Tibial nerve (tissue), 4 donors: ENCODE data around the gene HLA-DOA. TPM values are rescaled to one million over a fixed set of nuclear protein-coding genes. Genes with fewer than 3 reads are reported as not detected.

Experiments
- DNase-seq, 2 donors: peaks; one replicate each; pipeline ENCODE4 v3.0.0-alpha.2; 2019; ENCODE audit warnings: low spot score in 2 of 2
- H3K27ac ChIP-seq, 4 donors: fragments of 200-600 bp; sonication (generic) in 3 of 4; one replicate each; pipeline ENCODE4 v1.5.1; 2017 to 2019; ENCODE audit warnings: mild to moderate bottlenecking in 1 of 4
- H3K27me3 ChIP-seq, 2 donors: fragments of 200-600 bp; sonication (generic) in 1 of 2; one replicate each; pipeline versions ENCODE4 v1.5.1 to v1.6.0; 2017 to 2019
- H3K36me3 ChIP-seq, 3 donors: fragments of 200-600 bp; sonication (generic); one replicate each; pipeline ENCODE4 v1.5.1; 2018 to 2019
- H3K4me1 ChIP-seq, 4 donors: fragments of 200-600 bp; sonication (generic) in 3 of 4; one replicate each; pipeline ENCODE4 v1.5.1; 2017 to 2019
- H3K4me3 ChIP-seq, 4 donors: fragments of 200-600 bp; sonication (generic) in 3 of 4; one replicate each; pipeline ENCODE4 v1.5.1; 2017 to 2019; ENCODE audit warnings: mild to moderate bottlenecking in 1 of 4, moderate library complexity in 1 of 4
- H3K9me3 ChIP-seq, 4 donors: fragments of 200-600 bp; sonication (generic) in 3 of 4; one replicate each; pipeline ENCODE4 v1.5.1; 2017 to 2019
- CTCF ChIP-seq, 5 experiments: fragments of 200-600 bp in 3 of 5; fragments of 450-650 bp in 2 of 5; sonication (generic) in 3 of 5; IDR thresholded peaks; one replicate each; pipeline ENCODE4 v1.5.1; 2016 to 2019; ENCODE audit warnings: antibody characterized with exemption in 5 of 5, mild to moderate bottlenecking in 3 of 5, moderate library complexity in 2 of 5
- EP300 ChIP-seq, 2 donors: sonication (generic); formaldehyde crosslinking; IDR thresholded peaks; one replicate each; pipeline ENCODE4 v1.6.1; 2017; ENCODE audit warnings: antibody characterized with exemption in 2 of 2, mild to moderate bottlenecking in 1 of 2
- POLR2A ChIP-seq, 2 donors: fragments of 450-650 bp; IDR thresholded peaks; one replicate each; pipeline ENCODE4 v1.6.1; 2017; ENCODE audit warnings: antibody characterized with exemption in 2 of 2, mild to moderate bottlenecking in 2 of 2, moderate library complexity in 2 of 2
- WGBS, 2 donors: methylation state at CpG; one replicate each; pipeline ENCODE4 v1.1.5; 2018; 5-methylcytosine and 5-hydroxymethylcytosine counted together
- total RNA-seq, 4 donors: library from RNA; depleted of rRNA; stranded (reverse); fragments of >200 nt; gene quantifications; one replicate each; pipeline ENCODE4 v1.1.0, GENCODE V29; 2016

The HLA-DOA gene
- total RNA-seq, 4 donors from 2014 or later: 3.0 to 17.7 (median 8.4) TPM

GRCh38 chr6:32982702-32983492 lies 26.5 kb downstream of the HLA-DOA start:
- no peaks in the 10 kb centered on the region for H3K27me3 ChIP-seq
- H3K4me3 ChIP-seq: no peak overlapping the region
- no peak for TF ChIP-seq POLR2A (IDR thresholded peaks at IDR 0.05)
- TF ChIP-seq EP300 (IDR thresholded peaks at IDR 0.05): no peak
- no peak for DNase-seq
- peaks cover 0 to 48% (median 8%) of the 10 kb centered on the region in 4 donors for H3K4me1 ChIP-seq
- H3K9me3 ChIP-seq: no peaks in the 10 kb centered on the region
- peak overlapping the region in 2 of 4 donors; percentile 25 to 26 for H3K27ac ChIP-seq
- WGBS, 2 donors: 33 to 47% methylated on average over 6 of the region's 6 CpGs
- peaks cover 5 to 42% (median 23%) of the 10 kb centered on the region in 3 donors for H3K36me3 ChIP-seq

GRCh38 chr6:32982084-32982701 lies 27.2 kb downstream of the HLA-DOA start:
- Histone ChIP-seq H3K27me3 (no peaks in the 10 kb centered on the region), H3K9me3 (no peaks in the 10 kb centered on the region), H3K27ac (peak overlapping the region in 2 of 4 donors; percentile 25 to 26), H3K4me1 (peaks cover 0 to 55% (median 12%) of the 10 kb centered on the region in 4 donors), H3K4me3 (no peak overlapping the region), H3K36me3 (peaks cover 5 to 49% (median 26%) of the 10 kb centered on the region in 3 donors)
- TF ChIP-seq EP300 (IDR thresholded peaks at IDR 0.05) (no peak), POLR2A (IDR thresholded peaks at IDR 0.05) (no peak), CTCF (IDR thresholded peaks at IDR 0.05) (no peak)
- no peak for DNase-seq
- 49 to 58% methylated on average over 8 of the region's 8 CpGs for WGBS, 2 donors

DNA sequence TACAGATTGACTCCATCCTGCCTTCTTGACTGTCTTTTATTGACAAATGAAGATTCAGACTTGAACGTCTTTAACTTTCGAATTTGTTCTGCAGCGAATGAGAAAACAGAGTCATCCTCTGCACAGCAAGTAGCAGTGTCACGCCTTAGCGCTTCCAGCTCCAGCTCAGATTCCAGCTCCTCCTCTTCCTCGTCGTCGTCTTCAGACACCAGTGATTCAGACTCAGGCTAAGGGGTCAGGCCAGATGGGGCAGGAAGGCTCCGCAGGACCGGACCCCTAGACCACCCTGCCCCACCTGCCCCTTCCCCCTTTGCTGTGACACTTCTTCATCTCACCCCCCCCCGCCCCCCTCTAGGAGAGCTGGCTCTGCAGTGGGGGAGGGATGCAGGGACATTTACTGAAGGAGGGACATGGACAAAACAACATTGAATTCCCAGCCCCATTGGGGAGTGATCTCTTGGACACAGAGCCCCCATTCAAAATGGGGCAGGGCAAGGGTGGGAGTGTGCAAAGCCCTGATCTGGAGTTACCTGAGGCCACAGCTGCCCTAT lies 28.8 kb downstream of the HLA-DOA start:
- TF ChIP-seq POLR2A (IDR thresholded peaks at IDR 0.05) (no peak), EP300 (IDR thresholded peaks at IDR 0.05) (no peak), CTCF (IDR thresholded peaks at IDR 0.05) (no peak)
- Histone ChIP-seq H3K27ac (peak overlapping the region in 1 of 4 donors; percentile 2), H3K27me3 (no peaks in the 10 kb centered on the region), H3K4me3 (no peak overlapping the region), H3K36me3 (peaks cover 9 to 66% (median 41%) of the 10 kb centered on the region in 3 donors), H3K4me1 (peaks cover 3 to 71% (median 24%) of the 10 kb centered on the region in 4 donors), H3K9me3 (no peaks in the 10 kb centered on the region)
- no peak for DNase-seq
- 57 to 68% methylated on average over 10 to 11 of the region's 11 CpGs for WGBS, 2 donors

DNA sequence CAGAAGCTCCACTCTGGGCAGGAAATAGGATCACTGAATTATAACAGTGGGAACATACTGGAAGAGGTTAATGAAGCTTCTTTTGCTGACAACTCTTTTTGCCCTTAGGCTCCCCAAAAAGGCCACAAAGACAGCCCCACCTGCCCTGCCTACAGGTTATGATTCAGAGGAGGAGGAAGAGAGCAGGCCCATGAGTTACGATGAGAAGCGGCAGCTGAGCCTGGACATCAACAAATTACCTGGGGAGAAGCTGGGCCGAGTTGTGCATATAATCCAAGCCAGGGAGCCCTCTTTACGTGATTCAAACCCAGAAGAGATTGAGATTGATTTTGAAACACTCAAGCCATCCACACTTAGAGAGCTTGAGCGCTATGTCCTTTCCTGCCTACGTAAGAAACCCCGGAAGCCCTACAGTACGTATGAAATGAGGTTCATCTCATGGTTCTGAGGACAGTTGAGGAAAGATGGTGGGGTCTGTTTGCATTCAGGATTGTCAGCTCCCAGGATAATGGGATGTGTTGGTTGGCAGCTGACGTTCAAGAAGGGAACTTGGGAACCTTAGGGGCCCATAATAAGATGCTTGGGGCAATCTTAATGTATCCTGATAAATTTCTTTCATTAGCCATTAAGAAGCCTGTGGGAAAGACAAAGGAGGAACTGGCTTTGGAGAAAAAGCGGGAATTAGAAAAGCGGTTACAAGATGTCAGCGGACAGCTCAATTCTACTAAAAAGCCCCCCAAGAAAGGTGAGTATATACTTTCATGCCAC lies 29.5 kb downstream of the HLA-DOA start:
- H3K4me1 ChIP-seq: peaks cover 3 to 75% (median 30%) of the 10 kb centered on the region in 4 donors
- H3K4me3 ChIP-seq: no peak overlapping the region
- no peaks in the 10 kb centered on the region for H3K9me3 ChIP-seq
- no peak for DNase-seq
- 86 to 90% methylated on average over 12 of the region's 12 CpGs for WGBS, 2 donors
- H3K36me3 ChIP-seq: peaks cover 9 to 70% (median 46%) of the 10 kb centered on the region in 3 donors
- no peaks in the 10 kb centered on the region for H3K27me3 ChIP-seq
- TF ChIP-seq EP300 (IDR thresholded peaks at IDR 0.05): no peak
- no peak for TF ChIP-seq CTCF (IDR thresholded peaks at IDR 0.05)
- no peak for TF ChIP-seq POLR2A (IDR thresholded peaks at IDR 0.05)
- no peak overlapping the region for H3K27ac ChIP-seq

DNA sequence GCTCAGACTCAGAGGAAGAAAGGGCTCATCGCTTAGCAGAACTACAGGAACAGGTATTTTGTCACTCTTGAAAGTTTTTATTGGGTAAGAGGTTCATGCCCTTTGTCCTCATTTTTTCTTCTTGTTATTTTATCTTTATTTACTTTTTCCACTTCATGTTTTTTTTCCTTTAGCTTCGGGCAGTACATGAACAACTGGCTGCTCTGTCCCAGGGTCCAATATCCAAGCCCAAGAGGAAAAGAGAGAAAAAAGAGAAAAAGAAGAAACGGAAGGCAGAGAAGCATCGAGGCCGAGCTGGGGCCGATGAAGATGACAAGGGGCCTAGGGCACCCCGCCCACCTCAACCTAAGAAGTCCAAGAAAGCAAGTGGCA lies 31.5 kb downstream of the HLA-DOA start:
- no peaks in the 10 kb centered on the region for H3K27me3 ChIP-seq
- H3K4me1 ChIP-seq: peaks cover 6 to 80% (median 39%) of the 10 kb centered on the region in 4 donors
- WGBS, 2 donors: 58 to 61% methylated on average over 7 of the region's 7 CpGs
- no peak overlapping the region for H3K4me3 ChIP-seq
- peaks cover 9 to 80% (median 51%) of the 10 kb centered on the region in 3 donors for H3K36me3 ChIP-seq
- no peaks in the 10 kb centered on the region for H3K9me3 ChIP-seq
- no peak overlapping the region for H3K27ac ChIP-seq
- no peak for TF ChIP-seq EP300 (IDR thresholded peaks at IDR 0.05)
- TF ChIP-seq CTCF (IDR thresholded peaks at IDR 0.05): no peak
- TF ChIP-seq POLR2A (IDR thresholded peaks at IDR 0.05): no peak
- DNase-seq: no peak
